ENCODE data around the gene BCL3.

- no peak for TF ChIP-seq CTCF (conservative IDR thresholded peaks at IDR 0.05)
- no peak for TF ChIP-seq ZFX (IDR thresholded peaks at IDR 0.05)
Measured at GRCh38 chr19:44741258-44741731, 7.2 kb upstream of the BCL3 start.

Measured in C4-2B (cell line).